Hematopoietic multipotent progenitor cell treated with erythropoietin and hydrocortisone succinate and interleukin-3 and kit ligand, for 15 days (in vitro differentiated cells): ENCODE data around the gene SMIM32.

Experiments
- DNase-seq: peaks from one replicate; pipeline ENCODE4 v3.0.0-alpha.2; 2015; ENCODE audit warnings: low spot score

The SMIM32 gene

GRCh38 chr5:136192526-136193321, at the start of gene SMIM32:
SMIM32 (minus strand) TSS chr5:136193162; CDS start chr5:136192524, 638 bp downstream.
- no peak for DNase-seq

- no peak for DNase-seq
Observed at GRCh38 chr5:136242611-136243010, 49.6 kb upstream of the SMIM32 start.

GRCh38 chr5:136242136-136242535, 49.2 kb upstream of the SMIM32 start:
- no peak for DNase-seq

GRCh38 chr5:136240894-136241293, 47.9 kb upstream of the SMIM32 start:
- DNase-seq: no peak

GRCh38 chr5:136236479-136237083, 43.6 kb upstream of the SMIM32 start:
- no peak for DNase-seq

- no peak for DNase-seq
Observed at GRCh38 chr5:136235321-136235720, 42.4 kb upstream of the SMIM32 start.

DNA sequence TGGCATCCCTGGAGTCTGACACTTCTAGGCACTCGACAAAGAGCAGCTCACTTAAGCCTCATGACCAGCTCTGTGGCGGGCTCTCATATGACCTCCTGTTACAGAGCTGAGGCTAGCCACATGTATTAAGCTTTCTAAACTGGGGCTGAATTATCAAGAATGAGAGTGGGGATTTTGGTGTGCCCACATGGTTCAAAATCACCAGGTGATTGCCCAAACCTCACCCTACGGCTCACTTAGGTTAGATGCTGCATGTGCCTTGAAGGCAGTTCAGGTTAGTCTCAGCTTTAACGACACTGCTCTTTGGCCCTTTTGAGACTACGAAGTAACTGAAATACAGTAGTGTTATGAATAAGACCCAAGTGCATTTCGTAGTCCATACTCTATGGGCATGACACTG, 39.4 kb upstream of the SMIM32 start:
- no peak for DNase-seq

GRCh38 chr5:136230176-136230575, 37.2 kb upstream of the SMIM32 start:
- DNase-seq: no peak

DNA sequence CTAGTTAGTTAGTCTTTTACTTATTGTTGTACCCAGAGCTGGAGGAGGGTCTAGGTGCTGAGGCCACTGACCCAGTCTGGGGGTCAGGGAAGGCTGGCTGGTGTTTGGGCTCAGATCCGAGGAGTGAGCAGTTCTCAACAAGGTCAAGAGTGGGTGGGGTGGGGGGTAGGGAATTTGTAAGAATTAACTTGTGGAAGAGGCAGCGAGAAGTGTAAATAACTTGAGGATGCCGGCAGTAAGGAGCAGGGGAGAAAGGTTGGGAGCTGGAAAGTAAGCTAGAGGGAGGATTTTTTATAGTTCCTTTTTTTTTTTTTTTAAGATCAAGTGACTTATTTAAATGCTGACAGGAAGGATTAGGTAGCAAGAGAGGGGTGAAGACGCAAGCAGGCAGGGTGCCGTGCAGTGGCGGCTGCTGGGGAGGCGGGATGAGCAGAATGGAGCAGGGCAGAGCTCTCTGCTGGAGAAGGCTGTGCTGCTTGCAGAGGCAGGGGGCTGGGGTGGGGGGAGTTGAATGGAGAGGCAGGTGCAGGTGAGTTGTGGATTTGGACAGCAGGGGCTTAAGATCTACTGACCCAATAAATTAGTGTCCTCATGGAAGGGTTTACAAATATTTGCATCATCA, 35.3 kb upstream of the SMIM32 start:
- no peak for DNase-seq

DNA sequence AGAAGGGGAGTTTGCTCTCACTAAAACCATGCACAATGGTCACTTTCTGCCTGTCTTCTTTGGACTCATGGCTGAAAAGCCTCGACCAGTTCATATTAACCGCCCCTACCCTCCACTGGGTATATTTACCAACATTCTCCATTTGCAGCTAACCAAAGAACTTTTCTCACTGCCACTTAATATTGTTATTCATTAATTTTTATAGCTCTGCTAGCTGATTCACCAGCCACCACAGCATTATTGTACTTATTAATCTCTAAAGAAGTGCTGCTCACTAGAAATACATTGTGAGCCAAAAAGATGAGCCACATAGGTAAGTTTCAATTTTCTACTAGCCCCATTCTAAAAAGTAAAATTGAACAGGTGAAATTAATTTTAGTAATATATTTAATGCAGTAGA, 33.4 kb upstream of the SMIM32 start:
- DNase-seq: no peak

DNA sequence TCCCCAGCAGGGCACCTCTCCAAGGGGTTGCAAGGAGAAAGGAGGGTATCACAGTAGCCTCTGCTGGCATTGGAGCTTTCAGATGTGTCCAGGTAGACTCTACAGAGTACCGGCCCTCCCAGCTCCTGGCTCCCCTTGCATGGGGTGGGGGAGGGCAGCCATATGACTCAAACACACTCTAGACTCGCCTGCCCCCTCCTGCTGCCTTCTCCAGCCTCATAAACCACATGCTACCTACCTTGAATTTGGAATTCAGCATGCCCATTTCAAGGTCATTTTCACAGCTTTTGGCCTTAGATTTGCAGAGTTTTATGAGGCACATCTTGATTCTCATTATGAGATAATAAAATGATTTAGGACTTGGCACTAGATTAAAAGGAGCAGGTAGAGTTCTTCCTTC, 32.8 kb upstream of the SMIM32 start:
- no peak for DNase-seq

- DNase-seq: no peak
Observed at GRCh38 chr5:136222580-136223235, 29.7 kb upstream of the SMIM32 start.

GRCh38 chr5:136221340-136221739, 28.4 kb upstream of the SMIM32 start:
- DNase-seq: no peak

DNA sequence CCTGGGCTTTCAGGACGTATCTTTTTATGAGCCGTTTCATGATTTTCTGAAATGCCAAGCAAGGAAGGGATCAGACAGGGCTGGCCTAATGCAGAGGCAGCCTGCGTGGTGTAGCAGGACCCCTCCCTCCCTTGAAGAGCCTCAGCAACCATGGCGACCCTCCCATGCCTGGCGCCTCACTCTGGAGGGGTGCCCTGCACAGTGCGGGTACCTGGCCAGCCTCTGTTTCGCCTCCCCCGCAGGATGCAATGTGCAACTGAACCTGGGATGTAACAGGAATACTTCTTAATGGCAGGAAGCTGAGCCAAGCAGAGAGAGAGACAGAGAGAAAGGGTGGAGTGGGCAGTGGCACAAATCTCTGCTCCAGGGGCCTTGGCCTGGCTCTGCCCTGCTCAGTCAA, 23.3 kb upstream of the SMIM32 start:
- DNase-seq: no peak

GRCh38 chr5:136215812-136216211, 22.9 kb upstream of the SMIM32 start:
- no peak for DNase-seq

- DNase-seq: no peak
Observed at GRCh38 chr5:136213919-136214493, 21.0 kb upstream of the SMIM32 start.

- DNase-seq: peak; percentile 42
Observed at GRCh38 chr5:136212252-136212721, 19.3 kb upstream of the SMIM32 start.

GRCh38 chr5:136211282-136212040, 18.5 kb upstream of the SMIM32 start:
- DNase-seq: no peak

- DNase-seq: no peak
Observed at GRCh38 chr5:136210259-136210658, 17.3 kb upstream of the SMIM32 start.

DNA sequence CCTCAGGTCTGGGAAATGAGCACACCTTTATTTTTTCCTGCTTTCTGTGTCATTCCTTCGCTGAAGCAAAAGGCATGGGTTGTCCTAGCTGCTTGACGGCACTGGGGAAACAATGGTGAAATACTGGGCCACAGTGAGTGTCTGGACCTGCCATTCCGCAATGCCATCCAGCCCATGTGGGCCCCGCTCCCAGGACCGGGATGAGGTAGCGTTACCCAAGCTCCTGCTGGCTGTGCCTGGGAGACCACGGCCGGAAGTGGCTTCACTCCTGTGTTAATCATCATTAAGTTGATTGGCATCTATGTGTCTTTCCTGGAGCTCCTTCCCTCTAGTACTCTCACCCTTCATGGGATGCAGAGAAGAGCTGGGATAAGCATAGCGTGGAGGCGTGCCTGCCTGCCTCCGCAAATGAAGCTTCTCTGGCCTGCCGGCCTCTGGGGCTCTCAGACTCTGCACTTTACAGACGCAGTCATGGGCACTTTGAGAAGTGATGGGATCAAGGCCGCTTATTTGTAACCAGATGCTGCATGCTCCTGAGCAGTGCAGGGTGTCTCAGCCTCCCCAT, 16.5 kb upstream of the SMIM32 start:
- no peak for DNase-seq

DNA sequence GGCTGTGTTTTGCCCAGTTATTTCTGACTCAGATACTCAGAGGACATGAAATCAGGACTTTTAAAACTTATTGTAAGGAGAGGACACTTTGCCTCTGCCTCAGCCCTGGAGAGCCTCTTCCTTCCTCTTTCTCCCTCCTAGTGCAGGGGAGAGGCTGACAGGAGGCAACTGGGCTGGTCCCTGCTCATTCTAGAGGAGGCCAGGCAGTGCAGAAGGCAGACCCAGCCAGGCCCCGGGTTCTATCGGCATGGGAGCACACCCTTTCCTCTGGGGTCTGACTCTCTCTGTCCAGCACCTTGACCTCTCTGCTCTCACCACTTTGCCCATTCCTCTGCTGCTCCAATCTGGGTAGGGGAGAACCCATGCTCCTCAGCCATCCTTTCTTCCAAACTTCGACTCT, 16.0 kb upstream of the SMIM32 start:
- DNase-seq: no peak
